HEK293 (cell line): ENCODE data around the gene DYNLT2B.
A peak's percentile ranks its signal among the peaks of the same experiment; 100 is the strongest.

Source experiments
- CTCF ChIA-PET: fragments of 350-600 bp; formaldehyde crosslinking; extraction: SDS; loops from one replicate; lab custom pipeline; 2021; ENCODE audit warnings: antibody characterized with exemption; lab: Yijun Ruan, JAX
- POLR2A ChIA-PET: fragments of 300-600 bp; formaldehyde crosslinking; extraction: SDS; loops from one replicate; lab custom pipeline; 2020; ENCODE audit warnings: antibody characterized with exemption, inconsistent platforms; lab: Yijun Ruan, JAX
- H3K27ac ChIP-seq: fragments of 200-500 bp; sonication (Bioruptor generic); 2 replicates; pipeline ENCODE4 v1.5.1; 2014; ENCODE audit warnings: low read depth, low read length, control low read depth, inconsistent platforms; ENCODE audit errors: extremely low read depth
- H3K36me3 ChIP-seq, 2 experiments: fragments of 200-500 bp in 1 of 2; sonication (Bioruptor generic) in 1 of 2; 1 replicate in 1 of 2; 2 replicates in 1 of 2; pipeline ENCODE4 v1.5.1; 2014 to 2017; ENCODE audit warnings: inconsistent platforms in 2 of 2, low read length in 2 of 2; ENCODE audit not compliant: control insufficient read depth in 2 of 2, insufficient read depth in 1 of 2
- H3K4me1 ChIP-seq: fragments of 200-500 bp; sonication (Bioruptor generic); 2 replicates; pipeline ENCODE4 v1.5.1; 2014; ENCODE audit warnings: mild to moderate bottlenecking, low read length, inconsistent platforms; ENCODE audit not compliant: control insufficient read depth, insufficient read depth
- H3K4me3 ChIP-seq: 2 replicates; pipeline ENCODE4 v1.5.1; 2011; ENCODE audit warnings: low read depth, mild to moderate bottlenecking, control low read depth, low read length, moderate library complexity
- H3K9me3 ChIP-seq: fragments of 200-500 bp; sonication (Bioruptor generic); 2 replicates; pipeline ENCODE4 v1.5.1; 2014; ENCODE audit warnings: low read depth, low read length, inconsistent platforms; ENCODE audit not compliant: control insufficient read depth, insufficient read depth
- HOXC10 ChIP-seq: sonication (generic); formaldehyde crosslinking; IDR thresholded peaks from 2 replicates; pipeline ENCODE4 v1.8.1; 2023; ENCODE audit warnings: mild to moderate bottlenecking, missing genetic modification reagents
- MZF1 ChIP-seq: fragments of 450-650 bp; formaldehyde crosslinking; IDR thresholded peaks from 2 replicates; pipeline ENCODE4 v1.5.1; 2017; ENCODE audit warnings: missing biosample characterization, missing genetic modification characterization, borderline replicate concordance
- PRDM1 ChIP-seq: fragments of 450-650 bp; formaldehyde crosslinking; IDR thresholded peaks from 2 replicates; pipeline ENCODE4; 2016; ENCODE audit warnings: missing biosample characterization, missing genetic modification characterization
- REST ChIP-seq: fragments of 450-650 bp; formaldehyde crosslinking; IDR thresholded peaks from 2 replicates; pipeline ENCODE4 v1.5.1; 2016; ENCODE audit warnings: missing biosample characterization, missing genetic modification characterization
- TCF7L2 ChIP-seq: IDR thresholded peaks from 2 replicates; pipeline ENCODE4 v1.6.1; 2011; ENCODE audit warnings: low read depth, mild to moderate bottlenecking, inconsistent platforms, low read length, moderate library complexity, borderline replicate concordance
- ZBTB20 ChIP-seq: fragments of 450-650 bp; formaldehyde crosslinking; IDR thresholded peaks from 2 replicates; pipeline ENCODE4 v1.5.1; 2016; ENCODE audit warnings: missing biosample characterization, missing genetic modification characterization
- ZFP41 ChIP-seq: fragments of 450-650 bp; formaldehyde crosslinking; IDR thresholded peaks from 2 replicates; pipeline ENCODE4 v1.5.1; 2016; ENCODE audit warnings: missing biosample characterization, missing genetic modification characterization, borderline replicate concordance
- ZNF121 ChIP-seq: fragments of 450-650 bp; formaldehyde crosslinking; IDR thresholded peaks from 2 replicates; pipeline ENCODE4 v1.5.1; 2016; ENCODE audit warnings: missing biosample characterization, missing genetic modification characterization
- ZNF239 ChIP-seq: fragments of 450-650 bp; formaldehyde crosslinking; IDR thresholded peaks from 2 replicates; pipeline ENCODE4 v1.5.1; 2016; ENCODE audit warnings: missing biosample characterization, missing genetic modification characterization
- ZNF513 ChIP-seq: fragments of 450-650 bp; IDR thresholded peaks from 2 replicates; pipeline ENCODE4 v1.5.1; 2018; ENCODE audit warnings: missing biosample characterization, missing genetic modification characterization
- ZNF548 ChIP-seq: fragments of 450-650 bp; formaldehyde crosslinking; IDR thresholded peaks from 2 replicates; pipeline ENCODE4 v1.5.1; 2016; ENCODE audit warnings: missing biosample characterization, missing genetic modification characterization
- ZNF585B ChIP-seq: fragments of 450-650 bp; formaldehyde crosslinking; IDR thresholded peaks from 2 replicates; pipeline ENCODE4 v1.5.1; 2016; ENCODE audit warnings: missing biosample characterization, missing genetic modification characterization
- ZNF610 ChIP-seq: fragments of 450-650 bp; formaldehyde crosslinking; IDR thresholded peaks from 2 replicates; pipeline ENCODE4 v1.5.1; 2016; ENCODE audit warnings: missing biosample characterization, missing genetic modification characterization, borderline replicate concordance
- ZNF639 ChIP-seq: fragments of 450-650 bp; formaldehyde crosslinking; IDR thresholded peaks from 2 replicates; pipeline ENCODE4 v1.5.1; 2016; ENCODE audit warnings: missing biosample characterization, missing genetic modification characterization
- ZNF843 ChIP-seq: fragments of 450-650 bp; formaldehyde crosslinking; IDR thresholded peaks from 2 replicates; pipeline ENCODE4 v1.5.1; 2016; ENCODE audit warnings: missing biosample characterization, missing genetic modification characterization
- ZSCAN18 ChIP-seq: fragments of 450-650 bp; formaldehyde crosslinking; IDR thresholded peaks from 2 replicates; pipeline ENCODE4 v1.5.1; 2016; ENCODE audit warnings: missing biosample characterization, missing genetic modification characterization

DYNLT2B gene

GRCh38 chr3:196254376-196255283 lies 63.4 kb downstream of the DYNLT2B start:
- Histone ChIP-seq H3K9me3 (no peaks in the 10 kb centered on the region), H3K27ac (no peak overlapping the region), H3K36me3 (peaks cover 0 to 42% of the 10 kb centered on the region in 2 experiments; a peak in 2 of 3 replicates), H3K4me1 (no peaks in the 10 kb centered on the region), H3K4me3 (no peak overlapping the region)
- CTCF ChIA-PET = interaction anchor here (0.7 to 3.0 kb wide), 4 partner anchors 196 to 268 kb away, joined by 3 to 18 read pairs (median 4); no protein-coding TSS in a partner anchor
- POLR2A ChIA-PET = no interaction called here
- TF ChIP-seq PRDM1 (peak; percentile 37; the same call in 1 of the 2 replicates), ZNF121 (tag by site-specific recombination) (peak; percentile 63; the same call in 1 of the 2 replicates), ZNF610 (tag by site-specific recombination) (no peak)

- Histone ChIP-seq H3K36me3 (peaks cover 0 to 49% of the 10 kb centered on the region in 2 experiments; a peak in 2 of 3 replicates), H3K9me3 (no peaks in the 10 kb centered on the region), H3K4me3 (no peak overlapping the region)
- CTCF ChIA-PET = interaction anchor here (0.6 to 1.3 kb wide), 2 partner anchors 11 to 270 kb away, joined by 4 to 5 read pairs; no protein-coding TSS in a partner anchor
- POLR2A ChIA-PET = no interaction called here
- TF ChIP-seq ZSCAN18 (no peak), REST (tag by site-specific recombination) (no peak), ZNF639 (tag by site-specific recombination) (no peak), ZNF239 (tag by site-specific recombination) (no peak), MZF1 (tag by site-specific recombination) (no peak), ZBTB20 (no peak), TCF7L2 (no peak), ZNF513 (tag by site-specific recombination) (no peak), ZNF843 (tag by site-specific recombination) (no peak), HOXC10 (no peak), ZNF585B (no peak), ZFP41 (no peak), ZNF548 (tag by site-specific recombination) (no peak)
- TF ChIP-seq, all 188 proteins: peak for 0
- no peak overlapping the region for H3K27ac ChIP-seq
- no peaks in the 10 kb centered on the region for H3K4me1 ChIP-seq
Measured at GRCh38 chr3:196251918-196252317, 66.1 kb downstream of the DYNLT2B start.
